SK-N-SH (cell line): ENCODE measurements around the gene HOXB6. TPM values are rescaled to one million over a fixed set of nuclear protein-coding genes. Genes with fewer than 3 reads are reported as not detected.

Source experiments
- CTCF ChIA-PET: fragments of 300-600, 350-600 bp; formaldehyde crosslinking; extraction: SDS; loops from one replicate; lab custom pipeline; 2021; lab: Yijun Ruan, JAX
- POLR2A ChIA-PET: fragments of 350-600 bp; sonication (Branson Sonifier 250); formaldehyde crosslinking; extraction: SDS; loops from one replicate; lab custom pipeline; 2020; ENCODE audit warnings: antibody characterized with exemption, inconsistent platforms; lab: Yijun Ruan, JAX
- DNase-seq: peaks from one replicate; pipeline ENCODE4 v3.0.0; 2012
- H2AFZ ChIP-seq: fragments of 200-600 bp; sonication (generic); 2 replicates; pipeline ENCODE4 v1.8.1; 2016; ENCODE audit warnings: antibody characterized with exemption, mild to moderate bottlenecking, low read depth
- H3F3A ChIP-seq: fragments of 200-600 bp; sonication (generic); replicated peaks from 2 replicates; pipeline ENCODE3; 2016; ENCODE audit warnings: antibody characterized with exemption, mild to moderate bottlenecking; ENCODE audit not compliant: insufficient read depth
- H3K27ac ChIP-seq, 2 experiments: fragments of 200-500 bp in 1 of 2; fragments of 200-600 bp in 1 of 2; sonication (Bioruptor generic) in 1 of 2; sonication (generic), shearing (Covaris generic) in 1 of 2; 2 replicates each; pipeline versions ENCODE4 v1.5.1 to v1.6.1; 2014 to 2016; ENCODE audit warnings: low read depth in 2 of 2, inconsistent platforms in 1 of 2, low read length in 1 of 2, mild to moderate bottlenecking in 1 of 2, mixed read lengths in 1 of 2
- H3K27me3 ChIP-seq: fragments of 200-600 bp; sonication (generic), shearing (Covaris generic); 2 replicates; pipeline ENCODE4 v1.6.1; 2016; ENCODE audit warnings: mixed run types; ENCODE audit not compliant: insufficient read depth
- H3K36me3 ChIP-seq, 2 experiments: fragments of 200-500 bp in 1 of 2; fragments of 200-600 bp in 1 of 2; sonication (Bioruptor generic) in 1 of 2; sonication (generic) in 1 of 2; replicated peaks in 1 of 2; 2 replicates each; pipeline versions ENCODE3 to v1.5.1; 2014 to 2016; ENCODE audit warnings: low read length in 1 of 2, mild to moderate bottlenecking in 1 of 2; ENCODE audit not compliant: insufficient read depth in 2 of 2, control insufficient read depth in 1 of 2
- H3K4me1 ChIP-seq, 2 experiments: fragments of 200-500 bp in 1 of 2; fragments of 200-600 bp in 1 of 2; sonication (Bioruptor generic) in 1 of 2; sonication (generic), shearing (Covaris generic) in 1 of 2; 2 replicates each; pipeline versions ENCODE4 v1.5.1 to v1.6.1; 2014 to 2016; ENCODE audit warnings: low read depth in 1 of 2, low read length in 1 of 2, mixed run types in 1 of 2; ENCODE audit not compliant: insufficient read depth in 2 of 2, control insufficient read depth in 1 of 2
- H3K4me2 ChIP-seq: fragments of 200-600 bp; sonication (generic), shearing (Covaris generic); 2 replicates; pipeline ENCODE4 v1.6.1; 2017; ENCODE audit warnings: mixed run types
- H3K4me3 ChIP-seq, 2 experiments: fragments of 200-500 bp in 1 of 2; fragments of 200-600 bp in 1 of 2; sonication (Bioruptor generic) in 1 of 2; sonication (generic), shearing (Covaris generic) in 1 of 2; 2 replicates each; pipeline versions ENCODE4 v1.5.1 to v1.8.1; 2014 to 2016; ENCODE audit warnings: low read depth in 2 of 2, inconsistent platforms in 1 of 2, low read length in 1 of 2, mild to moderate bottlenecking in 1 of 2, mixed read lengths in 1 of 2, moderate library complexity in 1 of 2
- H3K79me2 ChIP-seq: fragments of 200-600 bp; sonication (generic); 2 replicates; pipeline ENCODE4 v1.8.1; 2017; ENCODE audit warnings: mild to moderate bottlenecking; ENCODE audit not compliant: insufficient read depth
- H3K9ac ChIP-seq: fragments of 200-600 bp; sonication (generic); 2 replicates; pipeline ENCODE4 v1.6.1; 2017; ENCODE audit warnings: mixed run types
- H3K9me2 ChIP-seq: fragments of 200-600 bp; sonication (generic); 2 replicates; pipeline ENCODE4 v1.6.1; 2017; ENCODE audit warnings: mixed run types
- H3K9me3 ChIP-seq: fragments of 200-600 bp; sonication (generic); 2 replicates; pipeline ENCODE4 v1.6.1; 2017; ENCODE audit warnings: mixed run types, mild to moderate bottlenecking, moderate library complexity
- H4K20me1 ChIP-seq: fragments of 200-600 bp; sonication (generic); 2 replicates; pipeline ENCODE4 v1.6.1; 2017; ENCODE audit warnings: mild to moderate bottlenecking, mixed run types; ENCODE audit not compliant: insufficient read depth
- EZH2phosphoT487 ChIP-seq: fragments of 200-600 bp; sonication (generic); IDR thresholded peaks from 2 replicates; pipeline ENCODE4 v1.6.1; 2017; ENCODE audit warnings: low read depth, mixed run types, mild to moderate bottlenecking, antibody characterized with exemption, moderate library complexity, borderline replicate concordance
- GABPA ChIP-seq: IDR thresholded peaks from 2 replicates; pipeline ENCODE4 v1.4.0; 2012; ENCODE audit warnings: low read depth, mild to moderate bottlenecking
- GATA2 ChIP-seq: sonication (generic); formaldehyde crosslinking; IDR thresholded peaks from 2 replicates; pipeline ENCODE4 v1.5.0; 2020; ENCODE audit warnings: mild to moderate bottlenecking, missing genetic modification reagents
- JUND ChIP-seq: IDR thresholded peaks from 2 replicates; pipeline ENCODE4 v1.4.0; 2012
- TEAD4 ChIP-seq: IDR thresholded peaks from 2 replicates; pipeline ENCODE4 v1.4.0; 2012; ENCODE audit warnings: mild to moderate bottlenecking, borderline replicate concordance; ENCODE audit not compliant: insufficient read depth
- WGBS: methylation state at CpG from one replicate; pipeline ENCODE4 v1.1.6; 2017; ENCODE audit warnings: low lambda C conversion rate; 5-methylcytosine and 5-hydroxymethylcytosine counted together
- polyA plus RNA-seq, 3 experiments: library from polyadenylated mRNA; depleted of rRNA; stranded (reverse); fragments of >200 nt; gene quantifications; 2 replicates each; pipeline ENCODE4 v1.2.3, GENCODE V29; 2012
- TF ChIP-seq, protein P1 (sequence below): fragments of 200-600 bp; sonication (generic); IDR thresholded peaks from 2 replicates; pipeline ENCODE4 v1.6.1; 2017; ENCODE audit warnings: antibody characterized with exemption, mild to moderate bottlenecking, moderate library complexity
- TF ChIP-seq, protein P2 (sequence below): IDR thresholded peaks from 2 replicates; pipeline ENCODE4 v1.4.0; 2012; ENCODE audit warnings: low read depth

Gene HOXB6
- polyA plus RNA-seq, 1 of the 3 experiments (the other 2 are of a cell fraction): not detected

DNA sequence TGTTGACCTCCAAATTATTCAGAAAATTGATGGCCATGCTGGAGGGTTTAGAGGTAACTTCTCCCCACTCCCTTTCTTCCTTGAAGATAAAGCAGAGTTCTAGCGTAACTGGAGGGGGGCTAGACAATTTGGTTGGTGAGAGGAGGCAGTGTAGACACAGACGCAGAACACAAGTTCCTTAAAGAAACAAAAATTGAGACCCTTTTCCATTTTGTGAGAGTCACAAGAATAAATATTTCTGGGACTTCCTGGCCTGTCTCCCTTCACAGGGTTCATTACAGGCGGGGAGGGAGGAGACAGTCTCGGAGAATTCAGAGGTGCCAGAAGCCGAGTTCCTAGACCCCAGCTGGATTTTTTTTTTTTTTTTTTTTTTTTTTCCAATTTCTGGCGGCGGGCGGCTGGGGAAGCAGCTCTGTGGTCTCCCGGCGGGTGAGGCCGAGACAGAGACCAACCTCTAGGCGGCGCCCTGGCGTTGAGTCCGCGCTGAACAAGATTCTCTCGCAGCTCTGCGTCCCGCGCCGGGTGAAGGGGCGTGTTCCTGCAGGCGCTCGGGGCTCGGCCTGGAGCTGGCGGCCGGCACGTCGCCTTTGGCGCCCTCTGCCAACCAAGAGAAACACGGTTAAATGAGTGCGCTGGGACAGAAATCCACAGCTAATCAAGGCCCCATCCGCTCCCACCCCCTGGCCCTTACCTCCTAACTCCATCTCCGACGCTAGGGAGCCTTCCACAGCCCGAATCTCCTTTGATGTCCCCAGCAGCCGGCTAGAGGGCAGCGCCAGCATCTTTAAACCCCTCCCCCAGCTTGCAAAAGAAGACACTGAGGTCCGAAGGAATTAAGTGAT lies 31.6 kb upstream of the HOXB6 start:
- Histone ChIP-seq H3K27me3 (peaks cover 100% of the 10 kb centered on the region), H3K4me2 (peak overlapping the region; percentile 12), H3K9me2 (no peaks in the 10 kb centered on the region), H3K27ac (no peak overlapping the region), H4K20me1 (no peaks in the 10 kb centered on the region), H3K9me3 (no peaks in the 10 kb centered on the region)
- TF ChIP-seq GABPA (no peak), EZH2phosphoT487 (no peak; the same call in 1 of the 2 replicates), TEAD4 (no peak)
- TF ChIP-seq, protein P1, sequence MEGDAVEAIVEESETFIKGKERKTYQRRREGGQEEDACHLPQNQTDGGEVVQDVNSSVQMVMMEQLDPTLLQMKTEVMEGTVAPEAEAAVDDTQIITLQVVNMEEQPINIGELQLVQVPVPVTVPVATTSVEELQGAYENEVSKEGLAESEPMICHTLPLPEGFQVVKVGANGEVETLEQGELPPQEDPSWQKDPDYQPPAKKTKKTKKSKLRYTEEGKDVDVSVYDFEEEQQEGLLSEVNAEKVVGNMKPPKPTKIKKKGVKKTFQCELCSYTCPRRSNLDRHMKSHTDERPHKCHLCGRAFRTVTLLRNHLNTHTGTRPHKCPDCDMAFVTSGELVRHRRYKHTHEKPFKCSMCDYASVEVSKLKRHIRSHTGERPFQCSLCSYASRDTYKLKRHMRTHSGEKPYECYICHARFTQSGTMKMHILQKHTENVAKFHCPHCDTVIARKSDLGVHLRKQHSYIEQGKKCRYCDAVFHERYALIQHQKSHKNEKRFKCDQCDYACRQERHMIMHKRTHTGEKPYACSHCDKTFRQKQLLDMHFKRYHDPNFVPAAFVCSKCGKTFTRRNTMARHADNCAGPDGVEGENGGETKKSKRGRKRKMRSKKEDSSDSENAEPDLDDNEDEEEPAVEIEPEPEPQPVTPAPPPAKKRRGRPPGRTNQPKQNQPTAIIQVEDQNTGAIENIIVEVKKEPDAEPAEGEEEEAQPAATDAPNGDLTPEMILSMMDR: peak; percentile 69
- TF ChIP-seq, protein P2, sequence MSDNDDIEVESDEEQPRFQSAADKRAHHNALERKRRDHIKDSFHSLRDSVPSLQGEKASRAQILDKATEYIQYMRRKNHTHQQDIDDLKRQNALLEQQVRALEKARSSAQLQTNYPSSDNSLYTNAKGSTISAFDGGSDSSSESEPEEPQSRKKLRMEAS: peak; percentile 59; the same call in 1 of the 2 replicates
- TF ChIP-seq, all 33 proteins: peak for 2
- Histone ChIP-seq H2AFZ (no peak overlapping the region), H3K36me3 (no peaks in the 10 kb centered on the region), H3F3A (no peaks in the 10 kb centered on the region), H3K9ac (no peak overlapping the region), H3K4me3 (peak overlapping the region in 1 of 2 experiments; percentile 21; a peak in 1 of 4 replicates), H3K79me2 (no peaks in the 10 kb centered on the region), H3K4me1 (no peaks in the 10 kb centered on the region)
- ChIA-PET CTCF (interaction anchor here (0.7 to 4.6 kb wide), 42 partner anchors 8 to 655 kb away, joined by 3 to 50 read pairs (median 4); partner anchors contain the start of genes HOXB9 and IGF2BP1), POLR2A (interaction anchor here (0.6 kb wide), 1 partner anchor 200 kb away, joined by 3 read pairs; no protein-coding TSS in a partner anchor)
- peak; percentile 91 for DNase-seq
- WGBS: 3% methylated on average over 38 of the region's 39 CpGs

GRCh38 chr17:48634493-48635208 lies 29.9 kb upstream of the HOXB6 start:
- Histone ChIP-seq H2AFZ (no peak overlapping the region), H3K9me3 (no peaks in the 10 kb centered on the region), H3K36me3 (no peaks in the 10 kb centered on the region), H3K9me2 (no peaks in the 10 kb centered on the region), H3K9ac (no peak overlapping the region), H4K20me1 (no peaks in the 10 kb centered on the region), H3K27me3 (peaks cover 100% of the 10 kb centered on the region)
- DNase-seq: no peak
- POLR2A ChIA-PET: no interaction called here
- WGBS: 34% methylated on average over 20 of the region's 20 CpGs
- TF ChIP-seq JUND (no peak), EZH2phosphoT487 (0 out of 2 replicates have a peak, but pooled peaks have one; percentile 23), GATA2 (no peak)
- TF ChIP-seq, all 33 proteins: peak for 1
- Histone ChIP-seq H3K4me1 (no peaks in the 10 kb centered on the region), H3K27ac (no peak overlapping the region), H3K79me2 (no peaks in the 10 kb centered on the region), H3K4me3 (no peak overlapping the region), H3K4me2 (no peak overlapping the region), H3F3A (no peaks in the 10 kb centered on the region)
- CTCF ChIA-PET: interaction anchor here (0.7 to 4.6 kb wide), 7 partner anchors 10 to 142 kb away, joined by 3 to 50 read pairs (median 6); partner anchors contain the start of gene HOXB9
